HG02885 (cell line): Measurements from ENCODE around the gene HTR3C.

ENCODE experiments used
- ATAC-seq: cut with Tn5 transposase; IDR thresholded peaks from one replicate; pipeline ENCODE4 v1.9.1; 2021; ENCODE audit warnings: mild to moderate bottlenecking; ENCODE audit not compliant: unreplicated experiment, poor library complexity

HTR3C gene

GRCh38 chr3:184082465-184082864, 29.6 kb downstream of the HTR3C start:
- ATAC-seq: no peak

DNA sequence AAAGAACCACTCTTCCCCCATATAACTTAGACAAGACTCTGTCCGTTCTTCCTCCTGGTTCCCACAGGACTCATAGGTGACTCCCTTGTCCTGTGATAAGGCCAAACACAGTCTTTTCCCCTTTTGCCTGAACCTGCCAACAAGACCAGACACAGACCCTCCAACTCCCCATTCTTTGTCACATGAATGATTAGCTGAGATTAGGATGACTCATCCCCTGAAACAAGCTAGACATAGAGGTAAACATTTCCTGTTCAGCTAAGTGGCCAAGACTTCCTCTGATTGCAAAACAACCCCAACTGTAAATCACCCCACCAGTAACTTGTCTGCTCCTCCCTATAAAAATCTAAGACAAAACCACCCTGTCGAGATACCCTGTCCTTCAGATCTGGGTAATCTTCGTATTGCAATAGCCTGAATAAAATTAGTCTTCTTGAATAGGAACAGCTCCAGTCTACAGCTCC, 32.6 kb downstream of the HTR3C start:
- no peak for ATAC-seq

GRCh38 chr3:184092199-184092598, 39.4 kb downstream of the HTR3C start:
- no peak for ATAC-seq

DNA sequence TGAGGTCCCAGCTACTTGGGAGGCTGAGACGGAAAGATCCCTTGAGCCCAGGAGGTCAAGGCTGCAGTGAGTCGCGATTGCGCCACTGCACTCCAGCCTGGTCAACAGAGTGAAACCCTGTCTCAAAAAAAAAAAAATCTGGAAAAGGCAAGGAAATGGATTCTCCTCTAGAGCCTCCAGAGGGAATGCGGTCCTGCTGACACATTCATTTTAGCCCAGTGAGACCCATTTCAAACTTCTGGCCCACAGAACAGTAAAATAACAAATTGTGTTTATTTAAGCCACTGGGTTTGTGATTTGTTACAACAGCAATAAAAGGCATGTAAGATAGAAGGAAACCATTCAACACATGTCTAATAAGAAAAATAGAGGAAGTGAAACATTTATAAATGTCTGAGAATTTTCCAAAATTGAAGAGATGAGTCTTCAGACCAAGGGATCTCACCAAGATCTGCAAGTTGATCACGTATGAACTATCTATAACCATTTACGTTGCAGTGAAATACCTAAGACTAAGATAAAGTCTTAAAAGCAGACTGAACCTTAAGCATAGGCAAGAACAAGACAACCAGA, 44.0 kb downstream of the HTR3C start, which contains the start of gene HTR3E:
TSS of gene HTR3E (plus strand) at position 254 of the 573 bp plus-strand sequence. CDS start 466 bp downstream, outside the sequence.
- ATAC-seq: no peak

DNA sequence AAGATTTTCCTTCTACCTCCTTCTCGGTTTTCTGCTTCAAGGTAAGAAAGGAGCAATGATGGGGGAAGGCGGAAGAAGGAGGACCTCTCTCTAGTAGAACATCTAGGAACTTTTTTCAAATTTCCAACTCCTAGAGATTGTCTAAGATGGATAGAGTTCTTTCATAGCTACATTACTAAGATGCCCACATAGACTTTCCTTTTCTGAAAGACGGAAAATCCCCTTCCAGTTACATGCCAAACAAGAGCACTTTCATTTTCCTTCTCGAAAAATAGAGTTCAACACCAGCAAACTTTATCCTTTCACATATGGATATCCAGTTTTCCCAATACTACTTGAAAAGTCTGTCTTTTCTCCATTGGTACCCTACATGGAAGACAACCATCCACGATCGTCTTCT, 44.7 kb downstream of the HTR3C start:
- no peak for ATAC-seq

DNA sequence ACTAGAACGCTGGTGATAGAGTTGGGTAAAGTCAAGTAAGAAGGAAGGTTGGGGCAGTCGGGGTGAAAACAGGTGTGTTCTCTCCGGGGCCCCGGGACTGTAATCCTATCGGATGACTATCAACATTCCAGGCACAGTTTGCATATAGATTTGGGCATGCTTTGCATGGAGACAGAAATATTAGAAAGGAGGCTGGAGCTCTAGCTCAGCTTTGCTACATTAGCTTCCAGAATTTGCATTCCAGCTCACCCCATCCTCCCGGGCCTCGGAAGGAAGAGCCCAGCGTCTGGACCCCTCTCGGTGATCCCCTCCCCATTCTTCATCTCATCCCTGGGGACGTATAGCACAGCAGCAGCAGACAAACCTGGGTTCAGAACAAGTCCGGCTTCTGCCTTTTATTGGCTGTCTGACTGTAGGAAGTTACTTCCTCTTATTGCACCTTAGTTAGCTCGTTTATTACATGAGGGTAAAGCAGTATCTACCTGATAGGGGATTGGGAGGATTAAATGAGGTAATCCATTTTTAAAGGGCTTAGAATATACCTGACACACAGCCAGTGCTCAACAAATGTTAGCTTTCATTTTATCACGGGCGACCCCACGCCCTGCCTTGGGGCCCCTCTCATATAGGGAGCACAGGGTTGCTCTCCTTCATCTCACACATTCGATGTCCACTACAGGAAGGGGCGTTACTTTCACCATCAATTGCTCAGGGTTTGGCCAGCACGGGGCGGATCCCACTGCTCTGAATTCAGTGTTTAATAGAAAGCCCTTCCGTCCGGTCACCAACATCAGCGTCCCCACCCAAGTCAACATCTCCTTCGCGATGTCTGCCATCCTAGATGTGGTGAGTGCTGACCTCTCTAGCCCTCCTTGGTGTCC, 47.2 kb downstream of the HTR3C start:
- no peak for ATAC-seq
